ENCODE data around the gene ARHGAP24. TPM values are rescaled to one million over a fixed set of nuclear protein-coding genes. Genes with fewer than 3 reads are reported as not detected.

The ARHGAP24 gene
- polyA plus RNA-seq, 3 donors = 12.5 to 32.0 (median 18.8) TPM

GRCh38 chr4:85805891-85806290 is 330.9 kb downstream of the ARHGAP24 start:
- no peaks in the 10 kb centered on the region for H3K4me1 Mint-ChIP-seq
- peaks cover 0 to 5% (median 0%) of the 10 kb centered on the region in 7 donors for H3K9me3 Mint-ChIP-seq

GRCh38 chr4:85806334-85806733 is 331.4 kb downstream of the ARHGAP24 start:
- H3K4me2 ChIP-seq (replicated peaks; ENCODE audit: extremely low read depth, low read length, poor library complexity, severe bottlenecking) = no peak overlapping the region
- Mint-ChIP-seq H3K4me1 (no peaks in the 10 kb centered on the region), H3K9me3 (peaks cover 0 to 5% (median 0%) of the 10 kb centered on the region in 7 donors), H3K4me3 (no peak overlapping the region), H3K27me3 (ENCODE audit: low read depth in 3 of 3) (no peaks in the 10 kb centered on the region), H3K27ac (no peak overlapping the region), H3K36me3 (peaks cover 0 to 2% of the 10 kb centered on the region in 2 donors)
- intact Hi-C loops (cut with micrococcal nuclease) = no loop called here
- H3K4me1 ChIP-seq (ENCODE audit: control insufficient read depth in 1 of 2, insufficient read depth in 2 of 2, low read length in 2 of 2) = no peaks in the 10 kb centered on the region
- no peak for TF ChIP-seq CTCF (IDR thresholded peaks at IDR 0.05)
- no peak overlapping the region for H3K4me3 ChIP-seq (replicated peaks in 1 of 3; ENCODE audit: low read depth in 2 of 3, low read length in 3 of 3)
- no peaks in the 10 kb centered on the region for H3K9me3 ChIP-seq (replicated peaks in 1 of 2; ENCODE audit: control insufficient read depth in 1 of 2, insufficient read depth in 1 of 2, low read length in 2 of 2)
- H3K36me3 ChIP-seq (replicated peaks in 1 of 2; ENCODE audit: control insufficient read depth in 1 of 2, insufficient read depth in 2 of 2, low read length in 2 of 2) = peaks cover 0 to 2% of the 10 kb centered on the region in 2 donors
- no peak for DNase-seq
- no peak overlapping the region for H3K9ac ChIP-seq (ENCODE audit: insufficient read depth, low read length, poor library complexity, severe bottlenecking)
- H2AFZ ChIP-seq (ENCODE audit: insufficient read depth, low read depth, low read length, poor library complexity, severe bottlenecking) = no peak overlapping the region
- no peak overlapping the region for H3K27ac ChIP-seq (ENCODE audit: low read depth in 1 of 2, low read length in 2 of 2)
- H3K79me2 ChIP-seq (ENCODE audit: insufficient read depth, low read length) = no peaks in the 10 kb centered on the region
- peaks cover 13% of the 10 kb centered on the region for H4K20me1 ChIP-seq (ENCODE audit: insufficient read depth, low read length)
- H3K27me3 ChIP-seq (ENCODE audit: control insufficient read depth in 2 of 2, insufficient read depth in 2 of 2, low read length in 2 of 2) = no peaks in the 10 kb centered on the region

More at GRCh38 chr4:85805891-85806290, 330.9 kb downstream of the ARHGAP24 start:
- no peak overlapping the region for H3K27ac Mint-ChIP-seq
- no peak for DNase-seq
- no peaks in the 10 kb centered on the region for H3K4me1 ChIP-seq (ENCODE audit: control insufficient read depth in 1 of 2, insufficient read depth in 2 of 2, low read length in 2 of 2)
- peaks cover 13% of the 10 kb centered on the region for H4K20me1 ChIP-seq (ENCODE audit: insufficient read depth, low read length)
- H3K4me3 ChIP-seq (replicated peaks in 1 of 3; ENCODE audit: low read depth in 2 of 3, low read length in 3 of 3) = no peak overlapping the region
- peaks cover 0 to 2% of the 10 kb centered on the region in 2 donors for H3K36me3 ChIP-seq (replicated peaks in 1 of 2; ENCODE audit: control insufficient read depth in 1 of 2, insufficient read depth in 2 of 2, low read length in 2 of 2)
- WGBS (ENCODE audit: insufficient coverage) = no CpG with 5 or more reads among the region's 1 CpG
- no peaks in the 10 kb centered on the region for H3K36me3 Mint-ChIP-seq
- H3K27ac ChIP-seq (ENCODE audit: low read depth in 1 of 2, low read length in 2 of 2) = no peak overlapping the region
- no peak overlapping the region for H3K9ac ChIP-seq (ENCODE audit: insufficient read depth, low read length, poor library complexity, severe bottlenecking)
- intact Hi-C loops (cut with micrococcal nuclease) = no loop called here
- H3K79me2 ChIP-seq (ENCODE audit: insufficient read depth, low read length) = no peaks in the 10 kb centered on the region
- H3K9me3 ChIP-seq (replicated peaks in 1 of 2; ENCODE audit: control insufficient read depth in 1 of 2, insufficient read depth in 1 of 2, low read length in 2 of 2) = no peaks in the 10 kb centered on the region
- no peaks in the 10 kb centered on the region for H3K27me3 ChIP-seq (ENCODE audit: control insufficient read depth in 2 of 2, insufficient read depth in 2 of 2, low read length in 2 of 2)
- no peak overlapping the region for H3K4me2 ChIP-seq (replicated peaks; ENCODE audit: extremely low read depth, low read length, poor library complexity, severe bottlenecking)
- H3K27me3 Mint-ChIP-seq (ENCODE audit: low read depth in 3 of 3) = no peaks in the 10 kb centered on the region
- H2AFZ ChIP-seq (ENCODE audit: insufficient read depth, low read depth, low read length, poor library complexity, severe bottlenecking) = no peak overlapping the region
- H3K4me3 Mint-ChIP-seq = no peak overlapping the region
- TF ChIP-seq CTCF (IDR thresholded peaks at IDR 0.05) = no peak

Data from CD14-positive monocyte (primary cell).